ENCODE results near the gene CRB2. TPM values are rescaled to one million over a fixed set of nuclear protein-coding genes. Genes with fewer than 3 reads are reported as not detected.

Gene CRB2
- total RNA-seq, 2 donors from 2014 or later: under 0.01 to 1.3 TPM

DNA sequence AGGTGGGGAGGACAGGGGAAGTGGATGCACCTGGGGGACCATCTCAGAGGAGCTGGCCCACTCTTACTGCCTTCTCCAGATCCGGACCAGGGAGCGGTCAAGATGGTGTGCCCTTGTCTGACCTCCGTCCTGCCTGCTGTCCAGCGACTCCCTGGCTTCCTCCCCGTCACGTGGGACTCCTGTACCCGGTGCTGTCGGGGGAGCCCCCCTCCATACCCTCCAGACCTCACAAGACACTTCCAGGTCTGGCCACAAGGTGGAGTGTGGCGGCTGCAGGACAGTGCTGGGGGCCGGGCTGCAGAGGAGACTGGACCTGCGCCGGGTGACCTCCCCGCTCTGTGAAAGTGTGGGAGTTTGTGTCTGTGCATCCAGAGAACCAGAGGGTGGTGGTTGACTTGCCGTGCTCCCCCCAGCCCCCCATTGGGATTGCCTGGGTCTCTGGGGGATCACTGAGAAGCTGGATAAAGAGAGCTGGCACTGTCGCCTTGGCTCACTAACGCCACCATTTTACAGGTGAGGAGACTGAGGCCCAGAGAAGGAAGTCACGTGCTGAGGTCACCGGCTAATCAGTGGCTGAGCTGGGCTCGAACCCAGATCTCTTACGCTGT lies 1.9 kb upstream of the CRB2 start:
- TF ChIP-seq POLR2A (IDR thresholded peaks at IDR 0.05): no peak
- TF ChIP-seq, protein P1, sequence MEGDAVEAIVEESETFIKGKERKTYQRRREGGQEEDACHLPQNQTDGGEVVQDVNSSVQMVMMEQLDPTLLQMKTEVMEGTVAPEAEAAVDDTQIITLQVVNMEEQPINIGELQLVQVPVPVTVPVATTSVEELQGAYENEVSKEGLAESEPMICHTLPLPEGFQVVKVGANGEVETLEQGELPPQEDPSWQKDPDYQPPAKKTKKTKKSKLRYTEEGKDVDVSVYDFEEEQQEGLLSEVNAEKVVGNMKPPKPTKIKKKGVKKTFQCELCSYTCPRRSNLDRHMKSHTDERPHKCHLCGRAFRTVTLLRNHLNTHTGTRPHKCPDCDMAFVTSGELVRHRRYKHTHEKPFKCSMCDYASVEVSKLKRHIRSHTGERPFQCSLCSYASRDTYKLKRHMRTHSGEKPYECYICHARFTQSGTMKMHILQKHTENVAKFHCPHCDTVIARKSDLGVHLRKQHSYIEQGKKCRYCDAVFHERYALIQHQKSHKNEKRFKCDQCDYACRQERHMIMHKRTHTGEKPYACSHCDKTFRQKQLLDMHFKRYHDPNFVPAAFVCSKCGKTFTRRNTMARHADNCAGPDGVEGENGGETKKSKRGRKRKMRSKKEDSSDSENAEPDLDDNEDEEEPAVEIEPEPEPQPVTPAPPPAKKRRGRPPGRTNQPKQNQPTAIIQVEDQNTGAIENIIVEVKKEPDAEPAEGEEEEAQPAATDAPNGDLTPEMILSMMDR (IDR thresholded peaks at IDR 0.05): peak; percentile 63 to 82 (median 75)
- DNase-seq (peak; percentile 55 to 74 (median 64)), ATAC-seq (peak; percentile 70)
- Histone ChIP-seq H3K4me1 (peaks cover 5% of the 10 kb centered on the region), H3K36me3 (replicated peaks in 1 of 2; ENCODE audit: insufficient read depth in 1 of 2, low read depth in 2 of 2) (no peaks in the 10 kb centered on the region), H3K27me3 (no peaks in the 10 kb centered on the region), H3K27ac (no peak overlapping the region), H3K4me3 (no peak overlapping the region), H3K9me3 (no peaks in the 10 kb centered on the region)
- WGBS, 2 donors: 13 to 15% methylated on average over 14 to 20 of the region's 20 CpGs
- intact Hi-C loops (cut with DNase I): no loop called here

GRCh38 chr9:123354806-123355508 lies 1.0 kb upstream of the CRB2 start:
- H3K36me3 ChIP-seq (replicated peaks in 1 of 2; ENCODE audit: insufficient read depth in 1 of 2, low read depth in 2 of 2): no peaks in the 10 kb centered on the region
- no peaks in the 10 kb centered on the region for H3K27me3 ChIP-seq
- H3K4me1 ChIP-seq: peaks cover 12% of the 10 kb centered on the region
- no peak for DNase-seq
- H3K4me3 ChIP-seq: no peak overlapping the region
- no peaks in the 10 kb centered on the region for H3K9me3 ChIP-seq
- no peak for TF ChIP-seq POLR2A (IDR thresholded peaks at IDR 0.05)
- H3K27ac ChIP-seq: no peak overlapping the region
- ATAC-seq: no peak
- intact Hi-C loops (cut with DNase I): no loop called here
- 35 to 39% methylated on average over 8 to 9 of the region's 9 CpGs for WGBS, 2 donors

GRCh38 chr9:123356851-123357742 lies 1.1 kb downstream of the CRB2 start:
- TF ChIP-seq, protein P1 (IDR thresholded peaks at IDR 0.05): no peak
- no peak for TF ChIP-seq POLR2A (IDR thresholded peaks at IDR 0.05)
- Histone ChIP-seq H3K9me3 (no peaks in the 10 kb centered on the region), H3K27me3 (no peaks in the 10 kb centered on the region), H3K27ac (no peak overlapping the region), H3K36me3 (replicated peaks in 1 of 2; ENCODE audit: insufficient read depth in 1 of 2, low read depth in 2 of 2) (no peaks in the 10 kb centered on the region), H3K4me3 (no peak overlapping the region), H3K4me1 (peaks cover 17% of the 10 kb centered on the region)
- intact Hi-C loops (cut with DNase I): no loop called here
- DNase-seq (no peak), ATAC-seq (no peak)
- 70 to 78% methylated on average over 2 to 19 of the region's 19 CpGs for WGBS, 2 donors

GRCh38 chr9:123357743-123358059 lies 1.7 kb downstream of the CRB2 start:
- intact Hi-C loops (cut with DNase I): no loop called here
- DNase-seq (no peak), ATAC-seq (no peak)
- TF ChIP-seq POLR2A (IDR thresholded peaks at IDR 0.05): no peak
- TF ChIP-seq, protein P1 (IDR thresholded peaks at IDR 0.05): no peak
- WGBS, 2 donors: 96% methylated on average over 2 of the region's 2 CpGs; no CpG with 5 or more reads in 1 of the 2 donors
- Histone ChIP-seq H3K4me3 (no peak overlapping the region), H3K9me3 (no peaks in the 10 kb centered on the region), H3K36me3 (replicated peaks in 1 of 2; ENCODE audit: insufficient read depth in 1 of 2, low read depth in 2 of 2) (no peaks in the 10 kb centered on the region), H3K27ac (no peak overlapping the region), H3K4me1 (peaks cover 17% of the 10 kb centered on the region), H3K27me3 (no peaks in the 10 kb centered on the region)

Measured in body of pancreas (tissue), 4 donors.